ENCODE results near the gene BCL2L14. TPM values are rescaled to one million over a fixed set of nuclear protein-coding genes. Genes with fewer than 3 reads are reported as not detected.

The BCL2L14 gene
- total RNA-seq, 4 donors from 2014 or later: not detected

- TF ChIP-seq, protein P1, sequence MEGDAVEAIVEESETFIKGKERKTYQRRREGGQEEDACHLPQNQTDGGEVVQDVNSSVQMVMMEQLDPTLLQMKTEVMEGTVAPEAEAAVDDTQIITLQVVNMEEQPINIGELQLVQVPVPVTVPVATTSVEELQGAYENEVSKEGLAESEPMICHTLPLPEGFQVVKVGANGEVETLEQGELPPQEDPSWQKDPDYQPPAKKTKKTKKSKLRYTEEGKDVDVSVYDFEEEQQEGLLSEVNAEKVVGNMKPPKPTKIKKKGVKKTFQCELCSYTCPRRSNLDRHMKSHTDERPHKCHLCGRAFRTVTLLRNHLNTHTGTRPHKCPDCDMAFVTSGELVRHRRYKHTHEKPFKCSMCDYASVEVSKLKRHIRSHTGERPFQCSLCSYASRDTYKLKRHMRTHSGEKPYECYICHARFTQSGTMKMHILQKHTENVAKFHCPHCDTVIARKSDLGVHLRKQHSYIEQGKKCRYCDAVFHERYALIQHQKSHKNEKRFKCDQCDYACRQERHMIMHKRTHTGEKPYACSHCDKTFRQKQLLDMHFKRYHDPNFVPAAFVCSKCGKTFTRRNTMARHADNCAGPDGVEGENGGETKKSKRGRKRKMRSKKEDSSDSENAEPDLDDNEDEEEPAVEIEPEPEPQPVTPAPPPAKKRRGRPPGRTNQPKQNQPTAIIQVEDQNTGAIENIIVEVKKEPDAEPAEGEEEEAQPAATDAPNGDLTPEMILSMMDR (IDR thresholded peaks at IDR 0.05; ENCODE audit: low read depth): no peak
Observed at GRCh38 chr12:12056951-12057350, 13.8 kb upstream of the BCL2L14 start.

- TF ChIP-seq, protein P1 (IDR thresholded peaks at IDR 0.05; ENCODE audit: low read depth): no peak
Observed at GRCh38 chr12:12064596-12064995, 6.1 kb upstream of the BCL2L14 start.

GRCh38 chr12:12068751-12069150 lies 2.0 kb upstream of the BCL2L14 start:
- TF ChIP-seq, protein P1 (IDR thresholded peaks at IDR 0.05; ENCODE audit: low read depth): no peak

DNA sequence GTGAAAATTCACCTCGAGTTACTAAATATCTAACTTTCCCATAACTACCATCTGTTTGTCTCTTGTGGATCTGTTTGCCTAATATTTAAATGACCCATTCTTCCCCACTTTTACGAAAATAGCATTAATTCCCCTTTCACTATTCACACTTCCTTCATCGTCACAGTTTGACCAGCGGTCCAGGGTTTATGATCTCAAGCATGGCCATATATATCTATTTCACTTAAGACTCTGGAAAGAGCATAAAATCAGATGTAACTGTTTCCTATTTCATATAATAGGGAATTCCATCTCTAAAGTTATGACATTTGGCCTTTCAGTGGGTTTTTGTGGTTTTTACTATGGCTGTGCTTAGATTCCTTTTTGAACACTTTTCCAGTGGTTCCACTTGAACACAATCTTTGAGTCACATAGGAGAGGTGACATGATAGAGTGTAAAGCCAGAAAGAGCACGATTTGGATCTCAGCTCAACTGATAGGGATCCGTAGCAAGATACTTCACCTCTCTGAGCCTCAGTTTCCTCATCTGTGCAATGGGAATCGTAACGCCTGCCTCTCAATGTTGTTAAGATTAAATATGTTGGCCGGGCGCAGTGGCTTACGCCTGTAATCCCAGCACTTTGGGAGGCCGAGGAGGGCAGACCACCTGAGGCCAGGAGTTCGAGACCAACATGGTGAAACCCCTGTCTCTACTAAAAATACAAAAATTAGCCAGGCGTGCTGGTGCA lies 754 bp upstream of the BCL2L14 start:
- TF ChIP-seq, protein P1 (IDR thresholded peaks at IDR 0.05; ENCODE audit: low read depth): no peak

- TF ChIP-seq, protein P1 (IDR thresholded peaks at IDR 0.05; ENCODE audit: low read depth): no peak
Observed at GRCh38 chr12:12072064-12072760, 1.5 kb downstream of the BCL2L14 start.

GRCh38 chr12:12079291-12079690 lies 8.6 kb downstream of the BCL2L14 start:
- TF ChIP-seq, protein P1 (IDR thresholded peaks at IDR 0.05; ENCODE audit: low read depth): no peak

GRCh38 chr12:12081836-12082497 lies 11.2 kb downstream of the BCL2L14 start:
- TF ChIP-seq, protein P1 (IDR thresholded peaks at IDR 0.05; ENCODE audit: low read depth): no peak
